Transverse colon (tissue), 4 donors: ENCODE measurements around the gene UQCR11. TPM values are rescaled to one million over a fixed set of nuclear protein-coding genes. Genes with fewer than 3 reads are reported as not detected.

Experiments
- DNase-seq: peaks from one replicate; pipeline ENCODE4 v3.0.0-alpha.2; 2019
- H3K27ac ChIP-seq, 4 donors: fragments of 200-600 bp; sonication (generic); 2 replicates each; pipeline ENCODE4 v1.5.1; 2016 to 2018; ENCODE audit warnings: inconsistent platforms in 4 of 4
- H3K27me3 ChIP-seq: fragments of 200-600 bp; sonication (generic); 2 replicates; pipeline ENCODE4 v1.5.1; 2017; ENCODE audit warnings: inconsistent platforms
- H3K36me3 ChIP-seq, 4 donors: fragments of 200-600 bp; sonication (generic); 2 replicates each; pipeline ENCODE4 v1.5.1; 2017 to 2019; ENCODE audit warnings: inconsistent platforms in 4 of 4
- H3K4me1 ChIP-seq, 4 donors: fragments of 200-600 bp; sonication (generic); 2 replicates each; pipeline ENCODE4 v1.5.1; 2017 to 2020; ENCODE audit warnings: inconsistent platforms in 4 of 4
- H3K4me3 ChIP-seq, 4 donors: fragments of 200-600 bp; sonication (generic); 1 replicate in 1 of 4; 2 replicates in 3 of 4; pipeline versions ENCODE4 v1.5.1 to v1.6.1; 2017 to 2019; ENCODE audit warnings: inconsistent platforms in 4 of 4
- H3K9me3 ChIP-seq, 2 donors: fragments of 200-600 bp; sonication (generic); 2 replicates each; pipeline ENCODE4 v1.5.1; 2017 to 2019; ENCODE audit warnings: inconsistent platforms in 2 of 2
- EP300 ChIP-seq: sonication (generic); formaldehyde crosslinking; IDR thresholded peaks from one replicate; pipeline ENCODE4 v1.6.1; 2017; ENCODE audit warnings: antibody characterized with exemption, low read depth
- POLR2A ChIP-seq: fragments of 450-650 bp; IDR thresholded peaks from one replicate; pipeline ENCODE4 v1.6.1; 2016; ENCODE audit warnings: antibody characterized with exemption, mild to moderate bottlenecking, moderate library complexity
- POLR2AphosphoS5 ChIP-seq, 3 donors: sonication (generic); formaldehyde crosslinking; IDR thresholded peaks; one replicate each; pipeline ENCODE4 v1.6.1; 2016; ENCODE audit warnings: antibody characterized with exemption in 3 of 3
- WGBS, 2 donors: methylation state at CpG; one replicate each; pipeline ENCODE4 v1.1.5; 2018; ENCODE audit warnings: low coverage in 1 of 2; 5-methylcytosine and 5-hydroxymethylcytosine counted together
- in situ Hi-C, 4 donors: fragments of 200-750 bp; cut with MboI; loops; one replicate each; pipeline versions ENCODE4 v1.15.0 to v1.15.1; 2017; ENCODE audit warnings: low sequenced_read_pairs in 3 of 4, low pct_ligation_motif_present in 1 of 4, low pct_unique_long_range_greater_than_20kb in 1 of 4
- intact Hi-C: fragments of 100-400 bp; cut with DNase I; formaldehyde crosslinking; loops from one replicate; pipeline ENCODE4 v1.15.1; 2023; ENCODE audit warnings: low total_unique reads
- total RNA-seq, 4 donors: library from RNA; depleted of rRNA; stranded (reverse); fragments of >200 nt; gene quantifications; one replicate each; pipeline ENCODE4 v1.1.0, GENCODE V29; 2016
- TF ChIP-seq, protein P1 (sequence below), 5 experiments: fragments of 200-600 bp in 3 of 5; fragments of 450-650 bp in 2 of 5; sonication (generic) in 3 of 5; IDR thresholded peaks; 1 replicate in 2 of 5; 2 replicates in 3 of 5; pipeline ENCODE4 v1.5.1; 2016 to 2017; ENCODE audit warnings: antibody characterized with exemption in 5 of 5, inconsistent platforms in 3 of 5, mild to moderate bottlenecking in 2 of 5, moderate library complexity in 1 of 5

The UQCR11 gene
- total RNA-seq, 4 donors from 2014 or later: 19.9 to 120 (median 60.8) TPM

DNA sequence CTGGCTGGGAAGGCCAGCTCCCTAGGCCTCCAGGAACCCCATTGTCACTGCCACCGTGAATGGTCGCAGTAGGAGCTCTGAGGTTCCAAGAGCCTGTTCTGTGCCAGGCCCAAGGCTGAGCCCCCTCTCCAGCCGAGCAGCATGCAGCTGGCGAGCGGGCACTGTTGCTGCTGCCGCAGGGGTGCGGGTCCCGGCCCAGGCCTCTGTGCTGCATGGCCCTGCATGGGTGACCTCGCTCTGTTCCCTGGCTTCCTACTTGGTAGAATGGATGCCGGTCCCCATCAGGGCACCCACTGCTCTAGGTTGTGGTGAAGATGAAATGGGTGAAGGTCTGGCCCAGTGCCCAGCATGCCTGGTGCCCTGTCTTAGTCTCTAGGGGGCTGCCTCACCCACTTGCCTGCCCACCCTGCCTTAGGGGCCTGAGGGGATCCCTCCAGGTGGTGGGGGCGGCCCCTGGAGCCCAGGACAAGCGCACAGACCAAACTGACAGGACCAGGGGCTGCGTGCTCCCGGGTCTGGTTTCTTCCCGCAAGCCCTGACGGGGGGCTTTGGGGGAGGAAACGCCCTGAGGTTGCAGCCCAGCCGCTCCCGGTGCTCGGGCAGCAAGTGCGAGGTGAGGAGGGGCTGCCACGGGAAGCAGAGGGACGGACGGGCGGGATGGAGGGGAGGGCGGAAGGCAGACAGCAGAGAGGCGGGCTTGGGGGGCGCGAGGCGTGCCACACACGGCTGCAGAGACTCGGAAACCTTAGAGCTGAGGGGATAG lies 8.7 kb upstream of the UQCR11 start:
- Histone ChIP-seq H3K27me3 (no peaks in the 10 kb centered on the region), H3K4me1 (no peaks in the 10 kb centered on the region), H3K4me3 (no peak overlapping the region), H3K27ac (no peak overlapping the region), H3K9me3 (no peaks in the 10 kb centered on the region), H3K36me3 (peaks cover 0 to 30% (median 10%) of the 10 kb centered on the region in 4 donors)
- intact Hi-C loops (no loop called here), in situ Hi-C loops (no loop called here)
- WGBS, 2 donors: 92 to 97% methylated on average over 5 to 27 of the region's 32 CpGs
- DNase-seq: no peak
- TF ChIP-seq, protein P1, sequence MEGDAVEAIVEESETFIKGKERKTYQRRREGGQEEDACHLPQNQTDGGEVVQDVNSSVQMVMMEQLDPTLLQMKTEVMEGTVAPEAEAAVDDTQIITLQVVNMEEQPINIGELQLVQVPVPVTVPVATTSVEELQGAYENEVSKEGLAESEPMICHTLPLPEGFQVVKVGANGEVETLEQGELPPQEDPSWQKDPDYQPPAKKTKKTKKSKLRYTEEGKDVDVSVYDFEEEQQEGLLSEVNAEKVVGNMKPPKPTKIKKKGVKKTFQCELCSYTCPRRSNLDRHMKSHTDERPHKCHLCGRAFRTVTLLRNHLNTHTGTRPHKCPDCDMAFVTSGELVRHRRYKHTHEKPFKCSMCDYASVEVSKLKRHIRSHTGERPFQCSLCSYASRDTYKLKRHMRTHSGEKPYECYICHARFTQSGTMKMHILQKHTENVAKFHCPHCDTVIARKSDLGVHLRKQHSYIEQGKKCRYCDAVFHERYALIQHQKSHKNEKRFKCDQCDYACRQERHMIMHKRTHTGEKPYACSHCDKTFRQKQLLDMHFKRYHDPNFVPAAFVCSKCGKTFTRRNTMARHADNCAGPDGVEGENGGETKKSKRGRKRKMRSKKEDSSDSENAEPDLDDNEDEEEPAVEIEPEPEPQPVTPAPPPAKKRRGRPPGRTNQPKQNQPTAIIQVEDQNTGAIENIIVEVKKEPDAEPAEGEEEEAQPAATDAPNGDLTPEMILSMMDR (IDR thresholded peaks at IDR 0.05): no peak
- TF ChIP-seq POLR2AphosphoS5 (IDR thresholded peaks at IDR 0.05) (no peak), POLR2A (no peak)

DNA sequence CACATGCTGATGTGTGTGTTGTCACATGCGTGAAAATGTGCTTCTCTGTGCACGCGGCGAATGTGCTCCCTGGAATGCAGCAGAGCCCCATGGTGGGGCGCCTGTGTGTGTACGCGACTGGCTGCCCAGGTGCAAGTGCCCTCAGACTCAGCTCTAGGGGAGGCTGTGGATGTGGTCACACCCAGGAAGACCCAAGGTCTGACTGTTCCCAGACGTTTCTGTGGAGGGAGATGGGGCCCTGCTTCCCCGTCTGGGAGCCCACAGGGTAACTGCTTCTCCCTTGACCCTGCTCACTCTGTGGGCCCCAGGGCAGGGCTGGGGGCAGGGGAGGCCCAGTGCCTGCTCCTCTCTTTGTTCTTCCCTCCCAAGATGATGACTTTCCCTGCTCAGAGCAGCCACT lies 7.9 kb upstream of the UQCR11 start:
- H3K4me1 ChIP-seq: peaks cover 0 to 3% (median 0%) of the 10 kb centered on the region in 4 donors
- in situ Hi-C loops: no loop called here
- H3K36me3 ChIP-seq: peaks cover 0 to 30% (median 10%) of the 10 kb centered on the region in 4 donors
- no peak overlapping the region for H3K27ac ChIP-seq
- TF ChIP-seq POLR2AphosphoS5 (IDR thresholded peaks at IDR 0.05): no peak
- no peak for TF ChIP-seq POLR2A
- TF ChIP-seq, protein P1 (IDR thresholded peaks at IDR 0.05): no peak
- TF ChIP-seq EP300: no peak
- H3K9me3 ChIP-seq: no peaks in the 10 kb centered on the region
- no peaks in the 10 kb centered on the region for H3K27me3 ChIP-seq
- WGBS, 2 donors: 79 to 93% methylated on average over 3 to 9 of the region's 9 CpGs
- intact Hi-C loops: no loop called here
- DNase-seq: no peak
- no peak overlapping the region for H3K4me3 ChIP-seq

DNA sequence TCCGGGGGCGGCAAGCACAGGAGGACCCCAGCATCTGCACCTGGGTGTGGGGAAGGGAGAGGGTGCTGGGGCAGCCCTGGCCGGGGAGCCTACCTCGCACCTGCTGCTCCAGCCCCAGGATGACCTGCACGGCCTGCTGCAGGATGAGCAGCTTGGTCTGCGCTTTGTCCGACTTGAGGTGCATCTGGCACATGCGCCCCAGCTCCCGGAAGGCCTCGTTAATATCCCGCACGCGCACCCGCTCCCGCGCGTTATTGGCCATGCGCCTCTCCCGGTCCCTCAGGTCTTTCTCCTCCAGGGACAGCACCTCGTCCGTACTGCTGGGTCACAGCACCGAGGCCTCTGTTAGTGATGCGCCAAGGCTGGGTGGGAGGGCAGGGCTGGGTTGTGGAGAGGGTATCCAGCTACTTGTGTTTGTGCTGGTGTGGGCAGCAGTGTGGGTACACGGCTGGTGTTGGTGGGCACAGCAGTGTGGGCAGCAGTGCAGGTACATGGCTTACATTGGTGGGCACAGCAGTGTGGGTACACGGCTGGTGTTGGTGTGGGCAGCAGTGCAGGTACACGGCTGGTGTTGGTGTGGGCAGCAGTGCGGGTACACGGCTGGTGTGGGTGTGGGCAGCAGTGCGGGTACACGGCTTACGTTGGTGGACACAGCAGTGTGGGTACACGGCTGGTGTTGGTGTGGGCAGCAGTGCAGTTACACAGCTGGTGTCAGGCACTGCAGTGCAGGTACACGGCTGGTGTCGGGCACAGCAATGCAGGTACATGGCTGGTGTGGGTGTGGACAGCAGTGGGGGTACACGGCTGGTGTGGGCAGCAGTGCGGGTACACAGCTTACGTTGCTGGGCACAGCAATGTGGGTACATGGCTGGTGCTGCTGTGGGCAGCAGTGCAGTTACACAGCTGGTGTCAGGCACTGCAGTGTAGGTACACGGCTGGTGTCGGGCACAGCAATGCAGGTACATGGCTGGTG lies 7.1 kb upstream of the UQCR11 start:
- Histone ChIP-seq H3K4me1 (peaks cover 0 to 3% (median 0%) of the 10 kb centered on the region in 4 donors), H3K9me3 (no peaks in the 10 kb centered on the region), H3K36me3 (peaks cover 0 to 30% (median 10%) of the 10 kb centered on the region in 4 donors), H3K27ac (no peak overlapping the region), H3K4me3 (no peak overlapping the region), H3K27me3 (no peaks in the 10 kb centered on the region)
- in situ Hi-C loops (no loop called here), intact Hi-C loops (no loop called here)
- DNase-seq: no peak
- WGBS, 2 donors: 92% methylated on average over 39 of the region's 39 CpGs; no CpG with 5 or more reads in 1 of the 2 donors
- no peak for TF ChIP-seq EP300
- TF ChIP-seq POLR2A: no peak
- TF ChIP-seq POLR2AphosphoS5 (IDR thresholded peaks at IDR 0.05): no peak
- TF ChIP-seq, protein P1 (IDR thresholded peaks at IDR 0.05): no peak

DNA sequence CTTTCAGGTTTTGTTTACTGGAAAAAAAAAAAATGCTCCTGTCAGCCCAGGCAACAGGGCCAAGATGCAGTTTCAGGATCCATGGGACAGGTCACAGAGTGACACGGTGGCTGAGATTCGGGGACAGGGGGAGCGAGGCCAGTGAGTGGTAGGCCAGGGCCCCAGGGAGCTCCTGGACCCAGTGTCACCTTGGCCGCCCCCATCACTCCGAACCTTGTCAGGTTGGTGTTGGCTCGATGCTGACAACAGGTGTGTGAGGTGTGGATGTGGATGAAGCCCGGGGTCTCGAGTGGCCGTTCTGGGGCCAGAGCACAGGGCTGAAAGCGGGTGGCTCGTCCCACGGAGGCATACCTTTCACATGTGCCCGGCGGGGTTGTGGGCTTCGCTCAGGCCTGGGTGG lies 6.1 kb upstream of the UQCR11 start:
- no peaks in the 10 kb centered on the region for H3K27me3 ChIP-seq
- TF ChIP-seq POLR2AphosphoS5 (IDR thresholded peaks at IDR 0.05): no peak
- TF ChIP-seq, protein P1 (IDR thresholded peaks at IDR 0.05): no peak
- no peak for TF ChIP-seq EP300
- no peak for TF ChIP-seq POLR2A
- in situ Hi-C loops: no loop called here
- H3K4me3 ChIP-seq: no peak overlapping the region
- H3K4me1 ChIP-seq: peaks cover 4 to 11% (median 5%) of the 10 kb centered on the region in 4 donors
- H3K36me3 ChIP-seq: peaks cover 0 to 30% (median 10%) of the 10 kb centered on the region in 4 donors
- 89 to 93% methylated on average over 3 to 14 of the region's 15 CpGs for WGBS, 2 donors
- no peaks in the 10 kb centered on the region for H3K9me3 ChIP-seq
- H3K27ac ChIP-seq: no peak overlapping the region
- DNase-seq: no peak
- intact Hi-C loops: no loop called here
